ENCODE results near the gene NCAM1.

Gene NCAM1

DNA sequence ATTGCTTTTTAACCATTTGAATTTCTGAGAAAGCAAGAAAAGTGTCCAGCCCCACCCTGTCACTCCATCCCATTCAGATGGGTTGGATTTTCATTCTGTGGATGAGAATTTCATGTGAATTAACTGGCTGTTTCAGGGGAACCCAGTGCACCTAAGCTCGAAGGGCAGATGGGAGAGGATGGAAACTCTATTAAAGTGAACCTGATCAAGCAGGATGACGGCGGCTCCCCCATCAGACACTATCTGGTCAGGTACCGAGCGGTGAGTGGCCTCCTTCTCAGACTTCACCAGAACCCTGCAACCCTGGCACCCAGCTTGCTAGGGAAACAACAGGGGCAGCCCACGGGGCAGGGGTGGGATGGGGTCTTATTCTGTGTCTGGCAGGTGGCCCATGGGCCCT is 294.5 kb downstream of the NCAM1 start:
- DNase-seq (ENCODE audit: low spot score) = no peak

DNA sequence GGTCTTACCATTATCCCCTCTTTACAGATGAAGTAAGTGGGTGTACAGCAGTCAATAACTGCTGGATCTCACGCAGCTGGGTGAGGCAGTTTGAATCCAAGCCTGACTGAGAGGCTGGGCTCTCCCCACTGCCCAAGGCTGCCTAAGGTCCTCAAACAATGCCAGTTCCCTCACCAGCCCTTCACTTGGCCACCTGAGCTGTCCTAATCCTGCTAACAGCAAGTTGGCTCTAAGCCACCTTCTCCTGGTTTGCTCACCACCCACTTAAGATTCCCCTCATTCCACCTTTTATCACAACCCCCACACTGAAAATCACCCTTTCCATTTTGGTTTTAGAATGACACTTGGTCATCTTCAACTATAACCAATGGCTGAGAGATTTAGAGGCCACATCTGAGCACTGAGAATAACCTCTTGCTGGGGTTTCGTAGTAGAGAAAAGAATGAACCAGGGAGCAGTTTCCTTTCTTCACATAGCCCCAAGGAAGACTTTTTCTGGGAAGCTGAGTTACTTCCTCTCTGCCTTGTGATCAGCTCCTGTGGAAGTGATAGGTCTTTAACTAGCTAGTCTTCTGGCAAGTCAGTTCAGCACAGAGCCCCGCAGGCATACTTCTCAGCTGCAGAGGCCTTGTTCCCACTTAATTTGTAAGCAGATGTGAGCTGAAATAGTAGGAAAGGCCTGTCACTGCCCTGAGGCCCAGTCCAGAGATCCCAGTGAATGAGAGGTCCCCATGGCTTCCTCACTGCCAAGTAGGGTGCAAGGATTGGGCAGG is 295.4 kb downstream of the NCAM1 start:
- DNase-seq (ENCODE audit: low spot score) = no peak

DNA sequence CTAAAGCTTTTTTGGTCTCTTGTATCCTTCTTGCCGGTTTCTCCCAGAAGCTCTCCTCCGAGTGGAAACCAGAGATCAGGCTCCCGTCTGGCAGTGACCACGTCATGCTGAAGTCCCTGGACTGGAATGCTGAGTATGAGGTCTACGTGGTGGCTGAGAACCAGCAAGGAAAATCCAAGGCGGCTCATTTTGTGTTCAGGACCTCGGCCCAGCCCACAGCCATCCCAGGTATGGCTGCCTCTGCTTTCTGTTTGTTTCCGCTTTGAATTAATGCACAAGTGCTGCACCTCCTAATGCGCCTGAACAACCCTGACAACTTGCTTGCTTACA is 298.8 kb downstream of the NCAM1 start:
- DNase-seq (ENCODE audit: low spot score) = no peak

DNA sequence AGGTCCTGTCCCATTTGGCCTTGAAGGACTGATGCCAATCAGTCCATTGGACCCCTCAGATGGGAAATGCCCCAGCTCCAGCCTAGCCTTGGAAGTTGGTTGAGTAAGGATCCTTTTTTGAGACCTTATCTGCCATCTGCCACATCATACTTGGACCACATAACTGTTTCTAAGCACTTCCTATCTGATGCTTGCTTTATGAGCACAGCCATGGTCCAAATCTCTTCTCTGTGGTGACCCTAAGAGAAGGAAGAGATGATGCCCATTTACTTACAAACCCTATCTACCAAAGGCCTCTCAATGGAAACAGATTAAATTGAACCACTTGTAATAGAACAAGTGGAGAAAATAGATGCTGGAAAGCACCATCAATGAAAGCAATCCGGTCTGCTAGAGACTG is 299.3 kb downstream of the NCAM1 start:
- no peak for DNase-seq (ENCODE audit: low spot score)

DNA sequence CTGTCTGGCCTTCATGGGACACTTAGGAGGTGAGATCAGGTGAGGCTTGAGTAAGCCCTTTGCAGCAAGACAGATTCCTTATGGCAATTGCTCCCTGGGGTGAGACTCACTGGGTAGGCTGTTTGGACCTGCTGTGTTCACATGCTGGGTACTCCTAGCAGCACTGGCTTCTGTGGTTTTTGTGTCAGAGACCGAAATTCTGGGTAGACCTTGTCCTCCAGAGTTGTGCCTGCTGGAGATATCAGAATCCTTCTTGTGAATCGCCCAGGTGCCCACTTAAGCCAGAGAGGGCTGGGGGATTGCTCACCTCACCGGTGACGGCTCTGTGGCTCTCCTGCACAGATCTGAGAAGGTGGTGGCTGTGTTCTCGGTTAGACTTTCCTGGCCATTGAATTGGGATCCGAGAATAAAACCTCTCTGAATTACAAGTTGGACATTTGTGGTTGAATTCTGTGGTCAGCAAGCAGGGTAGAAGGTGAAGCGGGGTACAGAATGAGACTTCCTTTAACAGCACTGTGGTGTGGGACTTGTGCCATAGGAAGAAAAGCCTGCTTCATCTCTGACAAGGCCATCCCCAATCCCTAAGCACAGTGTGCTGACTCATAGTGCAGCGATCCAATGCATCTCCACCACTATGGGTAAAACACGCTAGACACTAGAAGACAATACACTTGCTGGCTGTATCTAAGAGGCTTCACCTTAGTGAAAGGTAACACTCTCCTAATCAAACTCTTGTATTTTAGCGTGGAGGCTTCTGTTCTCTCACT is 300.7 kb downstream of the NCAM1 start:
- DNase-seq (ENCODE audit: low spot score) = no peak

DNA sequence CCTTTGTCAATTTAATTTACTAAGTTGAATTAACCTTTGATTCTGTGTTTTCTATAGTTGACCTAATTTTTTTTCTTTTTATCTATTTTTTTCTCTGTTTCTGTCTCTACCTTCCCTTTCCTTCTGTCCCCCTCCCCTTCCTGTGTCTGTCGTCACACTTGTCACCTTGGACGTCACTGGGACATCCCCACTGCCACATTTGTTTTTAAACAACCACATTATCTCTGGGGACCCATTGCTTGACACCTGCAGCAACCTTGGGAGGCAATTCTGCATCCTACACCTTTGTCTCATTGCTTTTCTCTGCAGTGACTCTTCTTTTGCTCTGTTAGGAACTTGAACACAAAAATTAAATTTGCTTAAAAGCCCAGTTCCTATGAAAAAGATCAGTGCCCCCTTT is 301.4 kb downstream of the NCAM1 start:
- no peak for DNase-seq (ENCODE audit: low spot score)

DNA sequence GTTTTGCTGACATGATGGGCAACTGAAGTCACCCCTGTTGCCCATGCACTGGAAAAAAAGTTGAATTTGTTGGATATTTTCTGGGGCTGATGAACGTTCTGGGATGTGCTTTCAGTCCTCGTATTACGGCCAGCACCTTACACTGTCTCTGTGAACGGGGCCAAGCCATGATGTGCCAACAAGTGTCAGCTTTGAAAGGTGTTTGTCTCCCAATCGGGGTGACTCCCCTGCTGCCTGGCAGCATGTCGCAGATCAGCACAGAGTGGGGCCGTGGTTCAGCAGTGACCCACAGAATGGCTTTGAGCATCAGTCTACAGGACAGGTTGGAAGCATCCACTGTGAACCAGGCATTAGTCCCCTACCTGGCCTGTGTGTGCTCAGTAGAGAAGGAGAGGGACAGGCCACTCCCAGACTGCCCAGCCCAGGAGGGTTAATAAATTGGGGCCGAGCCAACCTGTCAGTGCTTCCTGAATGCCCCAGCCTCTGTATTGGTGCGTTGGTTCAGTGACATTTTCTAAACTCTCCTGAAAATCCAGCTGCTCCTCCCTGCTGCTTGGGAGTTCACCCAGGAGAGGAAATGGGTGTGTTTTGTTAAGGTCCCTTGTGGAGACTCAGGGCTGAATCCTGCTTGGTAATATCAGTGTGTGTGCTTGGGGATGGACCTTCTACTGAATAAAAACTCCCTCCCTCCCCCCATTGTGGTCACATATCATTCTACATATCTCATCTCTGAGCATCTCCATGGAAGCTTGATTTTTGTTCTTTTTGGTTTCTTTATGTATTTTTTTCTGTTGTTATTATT is 302.4 kb downstream of the NCAM1 start:
- no peak for DNase-seq (ENCODE audit: low spot score)

DNA sequence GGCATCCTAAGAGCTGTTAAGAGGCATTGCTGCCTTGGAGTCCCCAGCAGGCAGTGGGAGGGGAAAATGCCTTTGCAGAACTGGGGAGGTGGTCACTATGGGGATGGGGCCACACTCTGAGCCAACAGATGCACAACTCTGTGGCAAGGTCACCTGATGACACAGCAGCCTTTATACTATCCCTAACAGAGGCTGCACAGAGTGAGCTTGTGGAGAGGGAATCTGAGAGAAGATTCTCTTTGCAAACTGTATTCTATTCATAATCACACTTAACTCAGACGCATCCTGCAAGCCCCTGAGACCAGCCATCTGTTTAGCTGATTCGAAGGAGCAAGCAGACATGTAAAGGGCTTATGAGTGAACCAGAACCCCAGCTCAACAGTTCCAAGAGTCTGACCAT is 304.1 kb downstream of the NCAM1 start:
- DNase-seq (ENCODE audit: low spot score) = no peak

DNA sequence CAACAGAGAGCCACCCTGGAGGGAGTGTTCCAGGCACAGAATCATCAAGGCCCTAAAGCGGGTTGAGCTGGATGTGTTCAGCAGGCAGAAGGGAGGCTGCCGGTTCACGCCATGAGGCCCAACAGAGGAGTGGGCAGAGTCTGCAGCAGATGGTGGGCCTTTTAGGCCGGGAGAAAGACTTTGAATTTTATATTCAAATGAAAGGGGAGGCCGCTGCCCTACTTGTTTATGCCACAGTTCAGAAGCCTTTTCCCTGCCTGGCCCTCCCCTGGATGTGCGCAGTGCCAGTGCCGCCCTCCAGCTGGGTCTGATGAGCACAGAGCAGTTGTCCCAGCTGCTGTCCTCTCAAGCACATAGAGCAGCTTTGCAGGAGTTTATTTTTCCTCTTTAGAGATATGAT is 306.3 kb downstream of the NCAM1 start:
- no peak for DNase-seq (ENCODE audit: low spot score)

DNA sequence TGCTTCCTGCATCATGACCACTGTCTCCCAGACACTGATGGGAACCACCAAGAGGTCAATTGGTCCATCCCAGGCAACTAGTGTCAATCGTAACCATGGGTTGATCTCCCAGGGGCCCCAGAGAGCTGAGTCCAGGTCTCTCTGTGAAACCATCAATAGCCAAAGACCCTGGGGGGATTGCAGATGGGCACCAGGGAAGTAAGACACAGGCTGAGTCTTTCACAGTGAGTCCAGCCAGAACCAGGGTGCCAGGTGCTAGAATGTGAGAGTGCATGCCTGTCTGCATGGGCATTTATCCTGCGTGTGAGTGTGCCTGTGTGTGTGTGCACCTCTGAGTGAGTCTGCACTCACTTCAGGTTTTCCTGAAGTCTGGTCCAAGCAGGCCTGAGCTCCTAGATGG is 307.9 kb downstream of the NCAM1 start:
- no peak for DNase-seq (ENCODE audit: low spot score)

DNA sequence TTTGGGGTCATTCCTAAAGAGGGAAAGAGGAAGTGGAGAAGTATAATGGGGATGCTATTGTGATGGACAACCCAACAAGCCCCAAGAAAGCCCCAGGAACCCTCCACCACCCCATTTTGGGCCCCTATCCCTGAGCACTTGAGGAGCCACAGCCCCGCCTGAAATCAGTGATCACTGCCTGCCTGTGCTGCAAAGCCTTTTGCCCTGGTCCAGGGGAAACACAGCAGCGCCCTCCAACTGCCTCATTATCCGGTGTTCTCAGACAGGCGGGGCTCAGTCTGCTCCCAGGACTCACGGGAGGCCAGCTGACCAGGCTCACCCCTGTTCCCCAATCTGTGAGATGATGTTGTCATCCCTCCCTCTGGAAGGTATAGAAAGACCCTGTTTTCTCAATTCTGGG is 308.4 kb downstream of the NCAM1 start:
- DNase-seq (ENCODE audit: low spot score) = no peak

DNA sequence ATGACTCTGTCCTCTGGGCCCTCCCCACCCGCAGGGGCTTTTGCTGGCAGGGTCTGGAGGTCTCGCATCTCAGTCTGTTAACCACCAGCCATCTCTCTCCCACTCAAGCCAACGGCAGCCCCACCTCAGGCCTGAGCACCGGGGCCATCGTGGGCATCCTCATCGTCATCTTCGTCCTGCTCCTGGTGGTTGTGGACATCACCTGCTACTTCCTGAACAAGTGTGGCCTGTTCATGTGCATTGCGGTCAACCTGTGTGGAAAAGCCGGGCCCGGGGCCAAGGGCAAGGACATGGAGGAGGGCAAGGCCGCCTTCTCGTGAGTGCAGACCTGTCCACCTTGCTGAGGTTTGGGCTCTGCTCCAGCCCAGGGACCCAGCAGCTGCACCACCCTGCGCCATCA is 308.9 kb downstream of the NCAM1 start:
- no peak for DNase-seq (ENCODE audit: low spot score)

DNA sequence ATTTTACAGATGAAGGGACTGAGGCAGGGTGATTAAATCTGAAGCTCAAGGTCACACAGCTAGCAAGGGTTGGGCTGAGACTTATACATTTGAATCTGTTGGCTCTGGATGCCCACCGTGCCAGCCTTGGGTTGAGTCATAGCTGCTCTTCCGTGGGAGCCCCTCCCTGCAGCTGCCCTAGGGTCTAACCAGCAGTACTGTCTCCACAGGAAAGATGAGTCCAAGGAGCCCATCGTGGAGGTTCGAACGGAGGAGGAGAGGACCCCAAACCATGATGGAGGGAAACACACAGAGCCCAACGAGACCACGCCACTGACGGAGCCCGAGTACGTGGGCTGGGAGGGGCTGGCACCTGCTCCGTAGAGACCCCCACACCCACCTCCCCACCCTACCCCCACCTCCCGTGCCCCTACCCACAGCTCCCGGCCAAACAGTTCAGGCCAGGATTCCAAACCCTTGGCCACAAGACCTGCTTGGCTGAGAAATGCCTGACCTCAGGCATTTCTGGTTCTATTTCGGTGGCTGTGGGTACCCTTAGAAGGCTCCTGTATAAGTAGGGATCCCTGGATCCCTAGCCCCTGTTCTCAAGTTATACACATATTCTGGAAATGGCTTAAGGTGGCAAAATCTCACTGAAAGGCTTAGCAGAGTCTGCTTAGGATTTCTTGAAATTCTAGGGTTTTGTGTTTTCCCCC is 310.5 kb downstream of the NCAM1 start:
- no peak for DNase-seq (ENCODE audit: low spot score)

DNA sequence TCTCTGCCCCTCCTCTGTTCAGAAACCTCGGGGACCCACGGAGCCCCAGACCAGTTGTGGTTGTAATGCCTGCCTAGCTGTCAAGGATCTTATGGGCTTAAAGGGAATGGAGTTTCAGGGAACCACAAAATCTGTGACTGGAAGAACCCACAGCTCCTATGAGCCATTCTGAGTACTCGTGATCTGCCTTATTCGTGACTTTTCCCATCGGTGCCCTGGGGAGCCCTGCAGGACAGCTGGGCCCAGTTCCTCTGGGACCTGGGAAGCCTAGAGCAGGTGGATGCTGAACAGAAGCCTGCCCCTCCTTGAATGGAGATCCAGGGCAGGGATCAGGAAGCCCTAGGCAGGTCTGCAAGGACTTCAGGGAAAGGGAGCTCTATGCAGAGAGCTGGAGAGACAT is 311.1 kb downstream of the NCAM1 start:
- DNase-seq (ENCODE audit: low spot score) = no peak

DNA sequence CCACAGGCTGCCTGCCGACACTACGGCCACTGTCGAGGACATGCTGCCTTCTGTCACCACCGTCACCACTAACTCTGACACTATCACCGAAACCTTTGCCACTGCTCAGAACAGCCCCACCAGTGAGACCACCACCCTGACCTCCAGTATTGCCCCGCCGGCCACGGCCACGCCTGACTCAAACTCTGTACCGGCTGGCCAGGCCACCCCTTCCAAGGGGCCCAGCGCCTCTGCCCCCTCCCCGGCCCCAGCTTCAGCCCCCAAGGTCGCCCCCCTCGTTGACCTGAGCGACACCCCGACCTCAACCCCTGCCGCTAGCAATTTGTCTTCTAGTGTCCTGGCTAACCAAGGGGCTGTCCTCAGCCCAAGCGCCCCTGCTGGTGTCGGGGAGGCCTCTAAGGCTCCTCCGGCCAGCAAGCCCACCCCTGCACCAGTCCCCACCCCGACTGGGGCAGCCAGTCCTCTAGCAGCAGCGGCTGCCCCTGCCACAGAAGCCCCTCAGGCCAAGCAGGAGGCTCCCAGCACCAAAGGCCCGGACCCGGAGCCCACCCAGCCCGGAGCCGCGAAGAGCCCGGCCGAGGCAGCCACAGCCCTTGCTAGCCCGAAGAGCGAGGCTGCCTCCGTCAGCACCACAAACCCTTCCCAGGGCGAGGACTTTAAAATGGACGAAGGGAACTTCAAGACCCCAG is 311.9 kb downstream of the NCAM1 start:
- DNase-seq (ENCODE audit: low spot score) = no peak

DNA sequence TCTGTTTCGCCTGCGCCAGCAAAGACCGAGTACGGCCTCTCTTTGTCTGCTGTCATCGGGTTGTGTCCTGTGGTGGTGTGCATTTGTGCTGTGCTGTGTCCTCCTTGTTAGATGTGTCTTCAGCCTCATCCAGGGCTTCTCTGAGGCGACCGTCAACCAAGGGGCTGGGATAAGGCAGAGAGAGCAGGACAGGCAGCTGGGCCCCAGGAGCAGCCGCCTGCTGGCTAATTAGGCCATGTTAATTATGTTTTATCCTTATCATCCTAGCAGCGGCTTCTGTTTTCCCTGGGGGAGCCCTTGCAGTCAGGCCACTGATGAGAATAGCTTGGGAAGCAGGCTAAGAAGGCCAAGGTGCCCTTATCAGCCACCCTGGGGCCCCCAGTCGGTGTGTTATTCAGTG is 312.5 kb downstream of the NCAM1 start:
- DNase-seq (ENCODE audit: low spot score) = no peak

DNA sequence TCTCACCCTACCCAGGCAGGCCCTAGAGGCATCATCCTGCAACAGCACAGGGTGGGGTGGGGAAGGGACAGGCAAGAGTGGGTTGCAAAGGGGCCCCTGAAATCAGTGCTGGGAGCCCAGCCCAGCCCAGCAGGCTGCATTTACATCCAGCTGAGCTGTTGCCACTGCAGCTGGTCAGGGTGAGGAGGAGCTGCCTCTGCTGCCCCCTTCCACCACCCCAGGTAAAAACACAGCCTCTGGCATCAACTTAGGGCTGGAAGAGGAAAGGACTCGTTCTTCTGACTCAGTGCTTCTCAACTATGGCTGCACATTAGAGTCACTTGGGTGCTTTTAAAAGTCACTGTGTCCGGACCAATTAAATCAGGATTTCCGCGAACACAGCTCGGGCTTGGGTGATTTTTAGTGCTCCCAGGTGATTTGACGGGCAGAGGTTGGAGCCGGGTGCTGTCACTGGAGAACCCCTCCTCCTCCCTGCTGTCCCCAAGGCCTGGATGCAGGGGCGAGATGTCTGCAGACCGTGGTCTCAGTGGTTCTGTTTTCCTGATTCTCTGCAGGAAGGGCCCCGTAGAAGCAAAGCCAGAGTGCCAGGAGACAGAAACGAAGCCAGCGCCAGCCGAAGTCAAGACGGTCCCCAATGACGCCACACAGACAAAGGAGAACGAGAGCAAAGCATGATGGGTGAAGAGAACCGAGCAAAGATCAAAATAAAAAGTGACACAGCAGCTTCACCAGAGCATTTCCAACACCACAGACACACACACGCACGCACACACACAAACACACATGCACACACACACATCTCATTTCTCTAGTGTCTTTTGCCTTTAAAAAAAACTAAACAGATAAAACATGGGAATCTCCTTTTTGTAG is 313.7 kb downstream of the NCAM1 start:
- DNase-seq (ENCODE audit: low spot score) = no peak

DNA sequence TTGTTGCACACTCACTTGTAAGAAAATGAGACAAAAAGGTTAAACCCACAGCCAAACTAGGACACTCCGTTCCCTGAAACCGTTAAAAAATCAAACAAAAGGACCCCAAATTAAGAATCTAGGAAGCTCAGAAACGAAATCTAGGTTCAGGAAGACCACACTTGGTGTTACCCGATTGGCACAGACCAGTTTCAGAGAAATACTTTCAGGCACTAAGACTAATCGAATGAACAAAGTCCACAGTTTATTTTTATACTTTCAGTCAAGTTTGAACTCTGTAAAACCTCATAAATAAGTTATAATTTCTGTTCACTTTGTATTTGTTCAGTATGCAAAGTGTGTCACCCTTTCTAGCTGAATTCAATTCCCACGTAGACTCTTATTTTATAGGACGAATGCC is 314.4 kb downstream of the NCAM1 start:
- no peak for DNase-seq (ENCODE audit: low spot score)

DNA sequence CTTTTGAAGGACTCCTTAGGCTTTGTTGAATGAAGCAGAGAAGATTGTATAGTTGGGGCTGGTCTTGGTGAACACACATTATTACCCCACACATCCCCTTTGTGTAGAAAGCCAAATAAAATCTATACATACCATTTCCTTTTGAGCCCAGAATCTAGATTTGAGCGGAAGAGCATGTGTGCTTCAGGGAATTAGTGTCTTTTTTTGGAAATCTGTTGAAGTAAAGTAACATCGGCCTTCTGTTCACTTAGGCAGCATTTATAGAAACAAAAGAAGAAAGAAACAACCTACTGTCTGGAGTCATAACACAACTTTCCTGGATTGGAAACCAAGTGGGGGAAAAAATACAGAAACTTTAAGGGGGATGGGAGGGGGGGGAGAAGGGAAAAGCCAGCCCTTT is 315.2 kb downstream of the NCAM1 start:
- no peak for DNase-seq (ENCODE audit: low spot score)

DNA sequence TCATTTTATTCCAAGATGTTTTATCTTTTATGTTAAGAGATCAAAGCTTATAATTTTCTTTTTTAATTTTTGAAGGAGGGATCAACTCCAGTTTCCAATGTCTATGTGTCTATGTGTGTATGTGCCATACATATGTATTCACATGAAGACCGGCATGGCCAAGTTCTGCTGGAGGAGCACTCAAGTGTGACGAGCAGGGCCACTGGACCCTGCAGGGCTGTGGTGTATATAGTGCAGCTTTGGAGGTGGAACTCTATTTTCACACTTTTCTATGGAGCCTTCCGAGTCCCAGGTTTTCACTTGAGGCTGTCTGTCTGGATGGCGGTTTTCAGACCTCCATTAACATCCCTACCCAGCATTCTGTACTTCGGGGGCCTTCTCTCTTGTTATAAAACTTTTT is 316.7 kb downstream of the NCAM1 start:
- DNase-seq (ENCODE audit: low spot score) = no peak

DNA sequence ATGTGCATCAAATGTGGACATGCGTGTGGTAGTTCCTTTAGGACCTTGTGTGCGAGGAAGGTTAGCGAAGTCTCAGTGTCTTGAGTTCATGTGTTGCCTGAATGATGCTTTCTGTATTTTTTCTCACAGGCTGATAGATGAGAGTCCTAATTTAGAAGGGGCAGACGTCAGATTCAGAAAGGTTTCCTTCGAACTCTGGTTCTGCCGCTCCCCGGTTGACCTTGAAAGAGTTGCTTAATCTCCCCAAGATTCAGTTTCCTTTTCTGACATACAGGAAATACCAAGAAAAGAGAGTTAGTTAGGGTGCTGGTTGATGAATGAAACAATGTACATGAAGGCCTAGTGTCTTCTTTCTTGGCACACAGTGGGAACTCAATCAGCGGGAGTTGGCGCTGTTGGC is 317.3 kb downstream of the NCAM1 start:
- no peak for DNase-seq (ENCODE audit: low spot score)
